Tibial nerve (tissue), 4 donors: ENCODE data around the gene FAM78A.

ENCODE experiments used
- EP300 ChIP-seq, 2 donors: sonication (generic); formaldehyde crosslinking; IDR thresholded peaks; one replicate each; pipeline ENCODE4 v1.6.1; 2017; ENCODE audit warnings: antibody characterized with exemption in 2 of 2, mild to moderate bottlenecking in 1 of 2
- POLR2A ChIP-seq, 2 donors: fragments of 450-650 bp; IDR thresholded peaks; one replicate each; pipeline ENCODE4 v1.6.1; 2017; ENCODE audit warnings: antibody characterized with exemption in 2 of 2, mild to moderate bottlenecking in 2 of 2, moderate library complexity in 2 of 2
- TF ChIP-seq, protein P1 (sequence below), 5 experiments: fragments of 200-600 bp in 3 of 5; fragments of 450-650 bp in 2 of 5; sonication (generic) in 3 of 5; IDR thresholded peaks; one replicate each; pipeline ENCODE4 v1.5.1; 2016 to 2019; ENCODE audit warnings: antibody characterized with exemption in 5 of 5, mild to moderate bottlenecking in 3 of 5, moderate library complexity in 2 of 5

DNA sequence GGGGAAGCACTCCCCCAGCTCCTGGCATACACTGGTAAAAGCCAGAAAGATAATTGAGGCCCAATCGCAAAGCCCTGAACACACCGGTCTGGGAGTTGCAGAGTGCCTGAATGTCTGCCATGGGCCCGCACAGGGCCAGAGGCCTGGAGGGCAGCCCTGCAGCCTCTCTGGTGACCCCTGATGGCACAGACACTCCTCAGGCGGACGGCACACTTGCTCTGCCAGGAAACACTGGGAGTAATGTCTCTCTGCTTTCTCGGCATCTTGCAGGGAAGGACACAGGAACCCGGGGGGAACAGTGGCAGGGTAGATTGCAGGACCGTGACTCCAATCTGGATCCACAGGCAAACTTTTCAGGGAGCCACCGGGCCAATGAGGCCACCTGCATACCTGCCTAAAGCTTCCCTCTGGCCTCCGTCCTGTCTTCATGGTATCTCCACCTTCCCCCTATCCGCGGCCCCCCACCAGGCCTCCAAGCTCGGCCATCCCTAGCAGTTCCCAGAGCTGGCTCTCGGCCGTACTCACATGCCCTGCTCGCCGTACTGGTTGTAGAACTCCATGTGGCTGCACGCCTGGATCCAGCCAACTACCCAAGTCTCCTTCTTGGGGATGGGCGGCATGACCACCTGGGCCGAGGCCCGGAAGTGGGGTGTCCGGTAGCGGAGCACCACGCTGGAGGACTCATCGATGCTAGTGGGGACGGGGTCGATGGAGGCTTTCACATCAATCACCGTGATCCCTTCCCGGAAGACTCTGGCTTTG, 797 bp downstream of the FAM78A start:
- TF ChIP-seq, protein P1, sequence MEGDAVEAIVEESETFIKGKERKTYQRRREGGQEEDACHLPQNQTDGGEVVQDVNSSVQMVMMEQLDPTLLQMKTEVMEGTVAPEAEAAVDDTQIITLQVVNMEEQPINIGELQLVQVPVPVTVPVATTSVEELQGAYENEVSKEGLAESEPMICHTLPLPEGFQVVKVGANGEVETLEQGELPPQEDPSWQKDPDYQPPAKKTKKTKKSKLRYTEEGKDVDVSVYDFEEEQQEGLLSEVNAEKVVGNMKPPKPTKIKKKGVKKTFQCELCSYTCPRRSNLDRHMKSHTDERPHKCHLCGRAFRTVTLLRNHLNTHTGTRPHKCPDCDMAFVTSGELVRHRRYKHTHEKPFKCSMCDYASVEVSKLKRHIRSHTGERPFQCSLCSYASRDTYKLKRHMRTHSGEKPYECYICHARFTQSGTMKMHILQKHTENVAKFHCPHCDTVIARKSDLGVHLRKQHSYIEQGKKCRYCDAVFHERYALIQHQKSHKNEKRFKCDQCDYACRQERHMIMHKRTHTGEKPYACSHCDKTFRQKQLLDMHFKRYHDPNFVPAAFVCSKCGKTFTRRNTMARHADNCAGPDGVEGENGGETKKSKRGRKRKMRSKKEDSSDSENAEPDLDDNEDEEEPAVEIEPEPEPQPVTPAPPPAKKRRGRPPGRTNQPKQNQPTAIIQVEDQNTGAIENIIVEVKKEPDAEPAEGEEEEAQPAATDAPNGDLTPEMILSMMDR (IDR thresholded peaks at IDR 0.05): no peak
- no peak for TF ChIP-seq POLR2A (IDR thresholded peaks at IDR 0.05)
- no peak for TF ChIP-seq EP300 (IDR thresholded peaks at IDR 0.05)
